ENCODE measurements around the gene RNASEH2A. TPM values are rescaled to one million over a fixed set of nuclear protein-coding genes. Genes with fewer than 3 reads are reported as not detected.

The RNASEH2A gene
- total RNA-seq, 1 experiment from 2014 or later: 16.7 TPM

DNA sequence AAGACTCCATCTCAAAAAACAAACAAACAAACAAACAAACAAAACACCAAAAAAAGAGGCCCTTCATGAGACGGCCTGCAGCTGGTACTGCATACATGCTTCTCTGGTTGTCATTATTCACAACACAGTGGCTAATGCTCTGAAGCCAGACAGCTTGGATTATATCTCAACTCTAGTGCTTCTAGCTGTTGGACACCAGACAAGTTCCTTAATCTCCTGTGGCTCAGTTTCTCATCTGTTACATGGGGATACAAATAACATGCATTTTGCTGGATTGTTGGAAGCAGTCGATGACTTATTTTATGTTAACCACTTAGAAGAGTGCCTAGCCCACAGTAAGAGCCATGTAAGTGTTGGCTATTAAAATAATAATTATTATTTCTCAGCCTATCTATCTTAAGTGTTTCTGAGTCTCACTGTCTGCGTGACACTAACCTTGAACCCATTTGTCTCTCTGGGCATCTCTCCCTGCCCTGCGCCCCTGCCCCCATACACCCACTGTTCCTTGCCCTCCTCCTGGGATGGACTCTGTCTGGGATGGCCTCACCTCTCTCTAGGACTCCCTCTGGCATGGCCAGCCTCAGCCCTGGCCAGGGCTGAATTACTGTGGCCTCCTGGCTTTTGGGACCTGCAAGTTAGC is 18.2 kb upstream of the RNASEH2A start:
- CTCF ChIA-PET: interaction anchor here (0.5 to 3.3 kb wide), 7 partner anchors 11 to 1229 kb away, joined by 3 to 41 read pairs (median 3); partner anchors contain the start of gene ELOF1
- POLR2A ChIA-PET: interaction anchor here (0.6 to 5.0 kb wide), 10 partner anchors 11 to 122 kb away, joined by 3 to 132 read pairs (median 6); partner anchors contain the start of genes GCDH, GET3, HOOK2 and MAN2B1
- Mint-ChIP-seq H3K36me3 (ENCODE audit: insufficient read depth, unreplicated experiment) (peaks cover 29% of the 10 kb centered on the region), H3K27me3 (ENCODE audit: insufficient read depth, unreplicated experiment) (no peaks in the 10 kb centered on the region), H3K4me3 (ENCODE audit: unreplicated experiment) (peak overlapping the region; percentile 94), H3K4me1 (ENCODE audit: insufficient read depth, unreplicated experiment) (peaks cover 24% of the 10 kb centered on the region), H3K27ac (ENCODE audit: low read depth, unreplicated experiment) (peak overlapping the region; percentile 98), H3K9me3 (ENCODE audit: unreplicated experiment) (no peaks in the 10 kb centered on the region)
- no peak for DNase-seq (ENCODE audit: unreplicated experiment)
- intact Hi-C loops (cut with micrococcal nuclease): no loop called here
- TF ChIP-seq, protein P1, sequence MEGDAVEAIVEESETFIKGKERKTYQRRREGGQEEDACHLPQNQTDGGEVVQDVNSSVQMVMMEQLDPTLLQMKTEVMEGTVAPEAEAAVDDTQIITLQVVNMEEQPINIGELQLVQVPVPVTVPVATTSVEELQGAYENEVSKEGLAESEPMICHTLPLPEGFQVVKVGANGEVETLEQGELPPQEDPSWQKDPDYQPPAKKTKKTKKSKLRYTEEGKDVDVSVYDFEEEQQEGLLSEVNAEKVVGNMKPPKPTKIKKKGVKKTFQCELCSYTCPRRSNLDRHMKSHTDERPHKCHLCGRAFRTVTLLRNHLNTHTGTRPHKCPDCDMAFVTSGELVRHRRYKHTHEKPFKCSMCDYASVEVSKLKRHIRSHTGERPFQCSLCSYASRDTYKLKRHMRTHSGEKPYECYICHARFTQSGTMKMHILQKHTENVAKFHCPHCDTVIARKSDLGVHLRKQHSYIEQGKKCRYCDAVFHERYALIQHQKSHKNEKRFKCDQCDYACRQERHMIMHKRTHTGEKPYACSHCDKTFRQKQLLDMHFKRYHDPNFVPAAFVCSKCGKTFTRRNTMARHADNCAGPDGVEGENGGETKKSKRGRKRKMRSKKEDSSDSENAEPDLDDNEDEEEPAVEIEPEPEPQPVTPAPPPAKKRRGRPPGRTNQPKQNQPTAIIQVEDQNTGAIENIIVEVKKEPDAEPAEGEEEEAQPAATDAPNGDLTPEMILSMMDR (IDR thresholded peaks at IDR 0.05; ENCODE audit: unreplicated experiment): no peak
- no TSS peak for BruUV-seq (replicated peaks)

- Mint-ChIP-seq H3K27me3 (ENCODE audit: insufficient read depth, unreplicated experiment) (no peaks in the 10 kb centered on the region), H3K36me3 (ENCODE audit: insufficient read depth, unreplicated experiment) (peaks cover 35% of the 10 kb centered on the region), H3K4me1 (ENCODE audit: insufficient read depth, unreplicated experiment) (peaks cover 24% of the 10 kb centered on the region), H3K9me3 (ENCODE audit: unreplicated experiment) (no peaks in the 10 kb centered on the region), H3K27ac (ENCODE audit: low read depth, unreplicated experiment) (peak overlapping the region; percentile 98), H3K4me3 (ENCODE audit: unreplicated experiment) (peak overlapping the region; percentile 94)
- TSS peak; percentile 10 for BruUV-seq (replicated peaks)
- intact Hi-C loops (cut with micrococcal nuclease): no loop called here
- ChIA-PET POLR2A (interaction anchor here (0.6 to 5.0 kb wide), 14 partner anchors 12 to 330 kb away, joined by 3 to 132 read pairs (median 4); partner anchors contain the start of genes GCDH, GET3, HOOK2 and MAN2B1), CTCF (interaction anchor here (0.5 to 3.3 kb wide), 8 partner anchors 11 to 1229 kb away, joined by 3 to 41 read pairs (median 4); partner anchors contain the start of gene ELOF1)
- DNase-seq (ENCODE audit: unreplicated experiment): peak; percentile 88
- TF ChIP-seq, protein P1 (IDR thresholded peaks at IDR 0.05; ENCODE audit: unreplicated experiment): no peak
Observed at GRCh38 chr19:12788682-12789097, 17.7 kb upstream of the RNASEH2A start.

DNA sequence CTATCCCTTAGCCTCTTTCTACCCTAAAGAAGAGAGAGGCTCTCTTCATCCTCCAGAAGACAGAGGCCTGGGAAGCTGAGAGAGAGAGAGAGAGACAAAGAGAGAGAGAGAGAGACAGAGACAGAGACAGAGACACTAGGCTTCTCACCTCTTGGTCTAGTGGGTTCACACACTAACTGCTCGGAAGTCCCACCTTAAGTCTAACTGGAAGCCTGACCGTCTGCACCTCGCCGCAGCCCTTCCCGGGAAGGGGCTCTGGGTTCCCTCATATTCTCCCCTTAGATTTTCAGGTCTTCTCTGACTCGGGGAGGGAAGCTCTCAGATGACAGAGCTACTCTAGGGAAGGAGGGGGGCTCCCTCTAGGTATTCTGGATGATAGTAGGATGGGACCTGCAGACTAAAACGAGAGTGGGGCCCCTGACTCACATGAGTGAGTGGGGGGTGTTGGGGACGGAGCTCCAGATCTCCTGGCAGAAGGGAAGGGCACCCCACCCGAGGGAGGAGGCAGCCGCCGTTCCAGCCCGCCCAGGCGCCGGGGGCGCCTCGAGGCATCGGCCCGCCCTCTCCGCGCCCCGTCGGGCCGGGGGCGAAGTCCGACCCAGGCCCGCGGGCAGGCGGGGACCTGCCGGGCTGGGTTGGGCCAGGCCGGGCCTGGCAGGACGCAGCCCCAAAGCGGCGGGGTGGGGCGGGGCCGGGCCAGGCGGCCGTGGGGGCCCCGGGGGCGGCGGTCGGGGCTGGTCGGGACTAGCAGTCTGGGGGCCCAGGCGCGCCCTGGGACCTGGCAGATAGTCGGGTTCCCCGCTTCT is 17.1 kb upstream of the RNASEH2A start:
- Mint-ChIP-seq H3K4me1 (ENCODE audit: insufficient read depth, unreplicated experiment) (peaks cover 28% of the 10 kb centered on the region), H3K4me3 (ENCODE audit: unreplicated experiment) (peak overlapping the region; percentile 94), H3K9me3 (ENCODE audit: unreplicated experiment) (no peaks in the 10 kb centered on the region), H3K36me3 (ENCODE audit: insufficient read depth, unreplicated experiment) (peaks cover 41% of the 10 kb centered on the region), H3K27ac (ENCODE audit: low read depth, unreplicated experiment) (peak overlapping the region; percentile 98), H3K27me3 (ENCODE audit: insufficient read depth, unreplicated experiment) (no peaks in the 10 kb centered on the region)
- intact Hi-C loops (cut with micrococcal nuclease): no loop called here
- ChIA-PET POLR2A (interaction anchor here (0.6 to 5.0 kb wide), 15 partner anchors 12 to 329 kb away, joined by 3 to 132 read pairs (median 4); partner anchors contain the start of genes GCDH, GET3, HOOK2 and MAN2B1), CTCF (interaction anchor here (0.7 to 3.3 kb wide), 5 partner anchors 12 to 67 kb away, joined by 3 to 41 read pairs (median 5); no protein-coding TSS in a partner anchor)
- peak; percentile 63 for DNase-seq (ENCODE audit: unreplicated experiment)
- TF ChIP-seq, protein P1 (IDR thresholded peaks at IDR 0.05; ENCODE audit: unreplicated experiment): no peak
- no TSS peak for BruUV-seq (replicated peaks)
